ENCODE results near the gene RTN4IP1.

Gene RTN4IP1

GRCh38 chr6:106569428-106569827 is 59.9 kb downstream of the RTN4IP1 start:
- H4K20me1 ChIP-seq (ENCODE audit: insufficient read depth, low read length, poor library complexity, severe bottlenecking): no peaks in the 10 kb centered on the region
- no peaks in the 10 kb centered on the region for H3K4me1 ChIP-seq (ENCODE audit: insufficient read depth, low read length, poor library complexity, severe bottlenecking)
- no peaks in the 10 kb centered on the region for H3F3A ChIP-seq (ENCODE audit: low read depth)
- no peak overlapping the region for H3K4me3 ChIP-seq (ENCODE audit: low read length, poor library complexity, severe bottlenecking)
- no peaks in the 10 kb centered on the region for H3K79me2 ChIP-seq (ENCODE audit: insufficient read depth, low read length)
- no peak overlapping the region for H3K9ac ChIP-seq (ENCODE audit: low read depth, low read length, poor library complexity, severe bottlenecking)
- H2AFZ ChIP-seq (ENCODE audit: low read length): no peak overlapping the region
- H3K9me3 ChIP-seq (ENCODE audit: insufficient read depth, low read depth, low read length): no peaks in the 10 kb centered on the region
- no peaks in the 10 kb centered on the region for H3K27me3 ChIP-seq (ENCODE audit: insufficient read depth, low read length, poor library complexity, severe bottlenecking)
- no peaks in the 10 kb centered on the region for H3K9me2 ChIP-seq (replicated peaks; ENCODE audit: low read depth, low read length)
- H3K36me3 ChIP-seq (ENCODE audit: insufficient read depth, low read length): peaks cover 32% of the 10 kb centered on the region
- TF ChIP-seq, protein P1, sequence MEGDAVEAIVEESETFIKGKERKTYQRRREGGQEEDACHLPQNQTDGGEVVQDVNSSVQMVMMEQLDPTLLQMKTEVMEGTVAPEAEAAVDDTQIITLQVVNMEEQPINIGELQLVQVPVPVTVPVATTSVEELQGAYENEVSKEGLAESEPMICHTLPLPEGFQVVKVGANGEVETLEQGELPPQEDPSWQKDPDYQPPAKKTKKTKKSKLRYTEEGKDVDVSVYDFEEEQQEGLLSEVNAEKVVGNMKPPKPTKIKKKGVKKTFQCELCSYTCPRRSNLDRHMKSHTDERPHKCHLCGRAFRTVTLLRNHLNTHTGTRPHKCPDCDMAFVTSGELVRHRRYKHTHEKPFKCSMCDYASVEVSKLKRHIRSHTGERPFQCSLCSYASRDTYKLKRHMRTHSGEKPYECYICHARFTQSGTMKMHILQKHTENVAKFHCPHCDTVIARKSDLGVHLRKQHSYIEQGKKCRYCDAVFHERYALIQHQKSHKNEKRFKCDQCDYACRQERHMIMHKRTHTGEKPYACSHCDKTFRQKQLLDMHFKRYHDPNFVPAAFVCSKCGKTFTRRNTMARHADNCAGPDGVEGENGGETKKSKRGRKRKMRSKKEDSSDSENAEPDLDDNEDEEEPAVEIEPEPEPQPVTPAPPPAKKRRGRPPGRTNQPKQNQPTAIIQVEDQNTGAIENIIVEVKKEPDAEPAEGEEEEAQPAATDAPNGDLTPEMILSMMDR (conservative IDR thresholded peaks at IDR 0.05; ENCODE audit: low read length): no peak
- no peak for TF ChIP-seq EZH2phosphoT487 (IDR thresholded peaks at IDR 0.05; ENCODE audit: borderline replicate concordance)
- H3K4me2 ChIP-seq (ENCODE audit: low read depth, low read length, poor library complexity, severe bottlenecking): no peak overlapping the region

- no peak overlapping the region for H3K4me3 ChIP-seq (ENCODE audit: low read length, poor library complexity, severe bottlenecking)
- no peaks in the 10 kb centered on the region for H3K79me2 ChIP-seq (ENCODE audit: insufficient read depth, low read length)
- no peaks in the 10 kb centered on the region for H3F3A ChIP-seq (ENCODE audit: low read depth)
- no peak overlapping the region for H2AFZ ChIP-seq (ENCODE audit: low read length)
- H3K4me2 ChIP-seq (ENCODE audit: low read depth, low read length, poor library complexity, severe bottlenecking): no peak overlapping the region
- H4K20me1 ChIP-seq (ENCODE audit: insufficient read depth, low read length, poor library complexity, severe bottlenecking): no peaks in the 10 kb centered on the region
- H3K36me3 ChIP-seq (ENCODE audit: insufficient read depth, low read length): peaks cover 38% of the 10 kb centered on the region
- H3K9me2 ChIP-seq (replicated peaks; ENCODE audit: low read depth, low read length): no peaks in the 10 kb centered on the region
- H3K9me3 ChIP-seq (ENCODE audit: insufficient read depth, low read depth, low read length): no peaks in the 10 kb centered on the region
- H3K27me3 ChIP-seq (ENCODE audit: insufficient read depth, low read length, poor library complexity, severe bottlenecking): no peaks in the 10 kb centered on the region
- H3K4me1 ChIP-seq (ENCODE audit: insufficient read depth, low read length, poor library complexity, severe bottlenecking): no peaks in the 10 kb centered on the region
- H3K9ac ChIP-seq (ENCODE audit: low read depth, low read length, poor library complexity, severe bottlenecking): no peak overlapping the region
- TF ChIP-seq, protein P1 (conservative IDR thresholded peaks at IDR 0.05; ENCODE audit: low read length): no peak
- no peak for TF ChIP-seq EZH2phosphoT487 (IDR thresholded peaks at IDR 0.05; ENCODE audit: borderline replicate concordance)
These were observed 60.8 kb downstream of the RTN4IP1 start for GRCh38 chr6:106568530-106568929.

GRCh38 chr6:106564476-106564875 is 64.8 kb downstream of the RTN4IP1 start:
- Histone ChIP-seq H2AFZ (ENCODE audit: low read length) (no peak overlapping the region), H3K9me3 (ENCODE audit: insufficient read depth, low read depth, low read length) (no peaks in the 10 kb centered on the region), H3K4me1 (ENCODE audit: insufficient read depth, low read length, poor library complexity, severe bottlenecking) (no peaks in the 10 kb centered on the region), H3K9ac (ENCODE audit: low read depth, low read length, poor library complexity, severe bottlenecking) (no peak overlapping the region), H3K9me2 (replicated peaks; ENCODE audit: low read depth, low read length) (no peaks in the 10 kb centered on the region), H3K36me3 (ENCODE audit: insufficient read depth, low read length) (peaks cover 36% of the 10 kb centered on the region), H3K4me2 (ENCODE audit: low read depth, low read length, poor library complexity, severe bottlenecking) (no peak overlapping the region), H3K79me2 (ENCODE audit: insufficient read depth, low read length) (no peaks in the 10 kb centered on the region), H3F3A (ENCODE audit: low read depth) (no peaks in the 10 kb centered on the region), H4K20me1 (ENCODE audit: insufficient read depth, low read length, poor library complexity, severe bottlenecking) (no peaks in the 10 kb centered on the region), H3K4me3 (ENCODE audit: low read length, poor library complexity, severe bottlenecking) (no peak overlapping the region), H3K27me3 (ENCODE audit: insufficient read depth, low read length, poor library complexity, severe bottlenecking) (no peaks in the 10 kb centered on the region)
- no peak for TF ChIP-seq EZH2phosphoT487 (IDR thresholded peaks at IDR 0.05; ENCODE audit: borderline replicate concordance)
- TF ChIP-seq, protein P1 (conservative IDR thresholded peaks at IDR 0.05; ENCODE audit: low read length): no peak
